HG02840 (cell line): ENCODE results near the gene CREB3L2.

Experiments
- ATAC-seq: cut with Tn5 transposase; IDR thresholded peaks from one replicate; pipeline ENCODE4 v1.9.1; 2021; ENCODE audit warnings: mild to moderate bottlenecking, moderate library complexity, moderate number of reproducible peaks; ENCODE audit not compliant: unreplicated experiment, low FRiP score

Gene CREB3L2

GRCh38 chr7:137881607-137882260 is 120.2 kb downstream of the CREB3L2 start:
- peak; percentile 14 for ATAC-seq

DNA sequence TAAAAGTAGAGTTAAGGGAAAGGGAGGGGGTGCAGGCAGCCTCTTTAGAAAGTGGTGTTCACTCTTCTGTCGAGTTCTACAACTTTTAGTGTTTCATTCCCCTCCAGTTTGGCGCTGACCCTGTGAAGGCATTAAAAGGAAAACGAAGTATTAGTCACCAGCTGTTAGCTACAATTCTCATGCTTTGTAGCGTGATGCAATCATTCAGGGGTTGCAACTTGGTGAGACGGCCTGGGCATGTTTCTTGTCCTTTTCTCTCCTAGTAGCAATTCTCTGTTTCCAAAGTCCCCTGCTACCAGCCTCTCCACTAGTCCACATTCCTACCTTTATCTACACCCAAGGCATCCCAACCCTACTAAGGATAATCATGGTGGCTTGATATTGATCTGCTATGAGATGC is 121.5 kb downstream of the CREB3L2 start:
- no peak for ATAC-seq

DNA sequence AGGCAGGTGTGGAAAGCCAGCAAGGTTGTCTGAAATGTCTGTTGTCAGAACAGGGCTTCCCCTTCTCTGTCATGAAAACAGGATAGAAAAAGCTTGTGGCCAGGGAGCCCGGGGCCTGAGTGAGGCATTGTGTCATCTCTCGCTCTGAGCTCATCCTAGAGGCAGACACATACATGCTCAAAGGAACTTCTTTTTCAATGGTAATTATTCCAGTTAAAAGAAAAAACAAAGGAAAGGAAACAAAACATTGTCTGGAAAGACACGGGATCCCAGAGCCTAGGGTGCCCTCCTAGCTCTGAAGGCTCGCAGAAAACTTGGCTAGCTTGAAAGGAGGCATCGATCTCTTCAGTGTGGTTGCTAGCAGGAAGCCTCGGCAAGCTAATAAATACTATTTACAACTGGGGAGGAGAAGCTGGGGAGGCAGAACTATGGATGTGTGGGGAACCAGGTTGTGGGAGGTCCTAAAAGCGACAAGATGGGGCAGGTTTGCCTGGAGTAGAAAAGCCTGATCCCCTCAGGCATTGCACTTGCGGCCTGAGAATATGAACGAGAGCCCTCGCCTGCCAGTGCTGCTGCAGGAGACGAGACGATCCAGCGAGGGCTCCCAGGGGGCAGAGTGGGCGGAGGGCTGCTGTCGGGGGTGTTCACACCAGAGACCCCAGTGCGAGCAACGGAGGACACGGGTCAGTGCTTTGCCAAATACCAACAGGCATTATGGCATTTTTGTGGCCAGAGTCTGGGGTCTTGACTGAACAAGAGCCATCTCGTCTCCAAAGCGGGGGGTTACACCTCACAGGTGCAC is 122.3 kb downstream of the CREB3L2 start:
- ATAC-seq: no peak

GRCh38 chr7:137878333-137878961 is 123.4 kb downstream of the CREB3L2 start:
- ATAC-seq: no peak

DNA sequence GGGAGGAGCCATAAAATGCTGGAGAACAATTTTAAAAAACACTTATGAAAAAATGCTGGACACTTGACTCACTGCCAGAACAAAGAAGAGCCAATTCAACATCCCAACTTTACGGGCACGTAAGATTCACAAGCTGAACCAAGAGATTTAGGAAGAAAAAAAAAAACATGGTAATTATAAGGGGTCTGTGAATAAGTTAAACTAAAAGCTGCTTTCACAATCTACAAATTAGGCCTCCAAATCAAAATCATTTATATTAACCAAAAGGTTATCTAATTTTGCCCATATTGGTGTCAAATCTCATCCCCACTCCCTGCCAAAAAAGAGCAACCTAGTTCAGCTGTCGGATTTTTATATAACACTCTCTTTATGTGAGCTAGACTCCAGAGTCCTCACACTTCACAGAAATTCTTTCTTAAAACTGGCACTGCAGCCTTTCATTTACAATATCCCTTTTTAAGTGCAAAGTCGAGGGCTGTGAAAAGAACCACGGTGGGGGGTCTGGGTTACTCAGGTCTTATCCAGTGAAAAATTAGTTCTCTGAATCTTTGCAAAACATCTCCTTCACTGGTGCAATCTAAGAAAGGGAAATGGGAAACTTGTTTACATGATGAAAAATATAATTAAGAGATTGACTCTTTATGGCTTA is 124.7 kb downstream of the CREB3L2 start:
- no peak for ATAC-seq

GRCh38 chr7:137875746-137876145 is 126.1 kb downstream of the CREB3L2 start:
- ATAC-seq: no peak

DNA sequence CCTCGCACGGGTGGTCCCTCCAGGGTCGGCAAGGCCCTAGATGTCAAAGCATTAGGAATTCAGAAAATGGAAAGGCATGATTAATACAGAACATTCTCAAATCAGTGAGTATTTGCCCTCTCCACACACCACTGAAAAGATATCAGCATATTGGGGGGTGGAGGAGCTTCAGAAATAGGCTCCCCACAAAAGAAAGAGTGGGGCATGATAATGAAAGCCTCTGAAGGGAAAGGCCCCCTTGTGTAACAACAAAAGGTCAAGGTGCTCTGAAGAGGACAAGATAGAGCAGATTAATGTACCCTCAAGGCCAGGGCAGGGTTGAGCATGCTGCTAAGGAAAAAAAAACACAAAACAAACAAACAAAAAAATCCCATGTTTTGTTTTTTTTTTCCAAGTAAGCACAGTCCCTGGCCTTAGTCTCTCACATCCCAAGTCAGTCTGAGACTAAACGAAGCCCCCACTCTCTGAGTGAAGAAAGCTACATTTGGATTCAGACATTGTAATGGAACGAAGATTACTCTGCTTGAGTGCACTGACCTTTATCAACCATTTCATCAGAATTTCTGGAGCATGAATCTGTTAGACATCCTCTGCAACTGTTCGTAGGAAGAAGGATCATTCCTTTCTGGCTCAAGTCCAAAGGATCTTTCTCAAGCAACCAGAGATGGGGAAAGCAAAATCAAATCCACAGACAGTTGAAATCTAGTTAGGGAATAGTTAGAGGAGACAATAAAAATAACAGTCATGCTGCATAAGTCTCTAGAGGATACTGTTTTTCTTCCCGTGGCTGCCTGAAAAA is 127.7 kb downstream of the CREB3L2 start:
- ATAC-seq: no peak

DNA sequence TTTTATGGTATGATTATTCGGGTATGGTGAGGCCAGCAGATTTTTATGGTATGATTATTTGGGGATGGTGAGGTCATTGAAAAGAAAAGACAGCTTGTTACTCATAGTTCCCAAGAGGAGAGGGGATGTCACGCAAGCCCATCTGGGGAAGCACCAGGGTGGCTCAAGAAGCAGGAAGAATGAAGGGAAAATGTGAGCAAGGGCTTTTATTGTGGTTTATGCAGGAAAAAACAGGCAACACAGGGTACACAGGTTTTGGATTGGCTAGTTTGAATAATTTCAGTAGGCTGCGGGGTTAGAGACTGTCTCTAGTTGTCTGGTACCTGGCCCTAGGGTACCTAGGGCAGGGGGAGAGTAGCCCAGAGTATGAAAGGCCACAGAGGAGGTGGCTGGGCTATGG is 128.4 kb downstream of the CREB3L2 start:
- ATAC-seq: no peak

DNA sequence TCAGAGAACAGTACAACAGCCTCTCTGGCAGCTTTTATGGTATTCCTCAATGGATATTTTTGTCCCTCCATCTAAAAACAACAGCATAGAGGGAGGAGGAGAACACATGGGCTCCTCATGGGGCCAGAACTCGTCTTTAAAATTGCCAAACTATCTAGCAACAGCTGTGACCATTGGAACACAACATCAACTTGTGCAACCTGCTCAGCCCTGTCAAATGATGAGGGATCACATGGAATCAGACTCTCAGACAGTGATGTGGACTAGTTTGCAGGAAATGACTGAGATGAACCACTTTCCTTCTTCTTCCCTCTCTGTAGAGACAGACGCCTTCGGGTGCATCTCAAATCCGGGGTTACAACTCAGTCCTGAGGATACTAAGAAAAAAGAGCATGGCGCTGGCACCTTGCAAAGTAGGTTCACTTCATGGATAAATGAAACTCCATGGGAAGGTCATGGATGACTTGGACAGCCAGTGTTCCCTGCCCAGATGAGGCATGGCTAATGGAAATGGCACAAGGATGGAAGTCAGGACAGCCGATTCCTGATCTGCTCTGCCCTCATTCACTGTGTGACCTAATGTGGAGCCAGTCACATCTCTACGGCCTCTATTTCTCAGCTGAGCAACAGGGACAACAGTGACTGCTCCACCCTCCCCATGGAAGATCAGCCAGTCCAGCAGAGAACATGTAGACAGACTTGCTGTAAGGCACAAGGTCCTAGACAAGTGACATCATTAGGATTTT is 130.5 kb downstream of the CREB3L2 start:
- no peak for ATAC-seq

GRCh38 chr7:137870684-137871083 is 131.2 kb downstream of the CREB3L2 start:
- no peak for ATAC-seq

DNA sequence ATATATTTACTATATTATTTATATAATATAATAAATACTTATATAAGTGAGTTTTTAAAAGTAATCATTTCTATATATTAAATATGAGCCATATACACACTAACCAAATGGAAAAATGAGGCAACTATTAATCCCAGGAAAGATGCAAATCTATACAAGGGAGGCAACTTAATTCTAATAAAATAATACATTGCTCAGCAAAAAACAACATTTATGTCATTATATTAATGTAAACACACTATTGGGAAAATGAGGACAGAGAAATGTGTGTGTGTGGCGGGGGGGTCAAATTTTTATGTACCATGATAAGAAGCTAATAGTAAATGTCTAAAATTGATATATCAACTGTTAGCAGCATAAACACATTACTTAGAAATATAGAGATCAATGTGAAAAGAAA is 131.8 kb downstream of the CREB3L2 start:
- ATAC-seq: no peak

- no peak for ATAC-seq
Measured at GRCh38 chr7:137869260-137869659, 132.6 kb downstream of the CREB3L2 start.

DNA sequence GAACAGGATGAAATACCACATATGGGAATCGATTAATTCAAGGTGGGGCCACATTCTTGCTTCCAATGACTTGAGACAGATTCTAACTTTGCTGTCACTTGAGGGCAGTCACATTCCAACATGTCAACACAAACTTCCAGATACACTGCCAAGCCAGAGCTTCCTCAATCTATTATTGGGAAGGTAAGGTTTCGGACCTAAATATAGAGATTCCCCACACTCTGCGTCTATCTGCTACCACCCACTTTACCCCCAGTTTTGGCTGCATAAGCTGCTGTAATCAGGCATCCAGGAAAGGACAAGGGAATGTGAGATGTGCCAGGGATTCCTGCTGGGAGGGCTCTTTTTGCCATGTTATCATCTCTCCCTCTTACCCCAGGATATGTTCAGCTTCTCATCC is 134.6 kb downstream of the CREB3L2 start:
- no peak for ATAC-seq

GRCh38 chr7:137865764-137866163 is 136.1 kb downstream of the CREB3L2 start:
- no peak for ATAC-seq

DNA sequence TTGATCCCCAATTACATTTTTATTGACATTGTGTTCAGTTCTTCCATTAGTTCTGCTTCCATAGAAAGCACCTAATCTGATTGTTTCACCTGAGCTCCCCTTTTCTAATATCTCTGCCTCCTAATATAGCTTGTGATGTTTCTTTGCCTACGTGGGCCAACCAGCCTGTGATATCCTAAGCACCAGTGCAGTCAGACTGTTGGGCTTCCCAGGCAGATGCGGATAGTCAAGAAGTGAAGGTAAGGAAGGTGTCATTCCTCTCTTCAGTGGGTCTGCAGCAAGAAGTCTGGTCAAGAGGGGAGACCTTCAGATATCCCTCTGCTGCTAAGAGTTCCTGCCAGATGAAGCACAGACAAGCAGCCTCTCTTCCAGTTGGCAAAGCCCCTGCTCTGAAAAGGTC is 138.9 kb downstream of the CREB3L2 start:
- no peak for ATAC-seq

DNA sequence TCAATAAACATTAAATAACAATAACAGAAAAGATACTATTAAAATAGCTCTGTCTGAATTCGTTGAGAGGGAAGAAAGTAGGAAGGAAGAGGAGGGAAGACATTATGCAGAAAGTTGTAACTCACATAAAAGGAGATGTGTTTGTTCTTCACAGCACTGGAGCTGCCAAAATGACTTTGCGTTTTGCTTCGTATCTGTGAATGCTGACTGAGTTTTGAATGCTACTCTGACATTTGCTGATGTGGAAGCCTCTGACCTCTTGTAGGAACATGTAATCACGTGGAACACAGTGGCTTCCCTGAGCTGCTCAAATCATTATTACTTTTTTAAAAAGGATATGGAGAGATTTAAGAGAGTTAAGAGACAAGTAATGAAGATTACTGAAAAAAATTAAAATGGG is 139.5 kb downstream of the CREB3L2 start:
- no peak for ATAC-seq

DNA sequence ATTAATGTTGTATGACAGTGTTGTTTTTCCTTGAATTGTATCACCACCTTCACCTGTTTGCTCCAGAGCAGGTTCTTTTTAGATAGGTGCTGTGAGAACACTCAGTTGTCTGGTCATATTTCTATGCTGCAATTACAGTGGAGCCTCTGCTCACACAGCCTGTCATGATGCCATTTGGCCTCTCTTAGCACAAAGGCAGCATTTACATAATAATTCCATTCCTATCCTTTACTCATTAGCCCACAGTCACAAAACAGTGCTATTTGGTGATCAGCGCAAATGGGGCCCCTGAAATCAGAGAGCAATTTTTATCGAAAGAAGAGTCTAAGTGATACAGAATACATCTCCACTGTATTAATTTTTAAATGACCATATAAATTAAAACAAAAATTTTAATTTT is 141.3 kb downstream of the CREB3L2 start:
- no peak for ATAC-seq

DNA sequence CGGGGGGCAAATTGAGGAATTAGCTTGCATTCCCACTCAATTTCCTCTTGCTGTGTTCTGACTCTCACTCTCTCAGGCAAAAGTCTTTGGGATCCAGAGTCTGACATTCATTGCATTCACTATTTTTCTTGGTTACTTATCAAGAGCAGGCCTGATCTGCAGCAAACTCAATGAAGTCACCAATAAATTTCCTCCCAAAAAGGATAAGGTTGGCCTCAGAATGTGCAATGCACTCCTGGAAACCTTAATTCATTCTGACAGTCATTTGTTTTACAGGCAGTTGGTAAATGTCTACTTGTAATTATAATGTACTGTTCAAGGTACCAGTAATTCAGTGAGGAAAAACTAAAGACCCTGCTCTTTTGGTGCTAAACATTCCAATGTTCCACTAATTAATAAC is 148.8 kb downstream of the CREB3L2 start:
- no peak for ATAC-seq

DNA sequence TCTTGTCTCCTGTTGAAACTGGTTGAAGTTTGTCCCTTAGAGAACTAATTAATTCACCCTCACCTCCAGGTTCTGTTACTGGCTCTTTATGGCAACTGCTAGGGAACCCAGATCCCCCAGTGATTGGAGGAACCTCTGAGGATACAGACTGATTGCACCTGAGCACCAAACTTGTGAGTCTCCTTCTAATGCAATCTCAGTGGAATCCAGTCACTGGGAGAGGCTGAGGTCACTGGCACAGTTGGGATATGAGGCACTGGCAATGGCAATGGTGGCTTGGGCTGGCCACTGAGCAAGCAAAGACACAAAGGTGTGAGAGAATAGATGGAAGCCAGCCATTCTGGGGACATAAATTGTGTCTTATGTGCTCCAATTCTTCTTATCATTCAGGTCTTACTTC is 149.8 kb downstream of the CREB3L2 start:
- no peak for ATAC-seq
